Keratinocyte (primary cell): Measurements from ENCODE around the gene STK32B.

Source experiments
- EZH2 ChIP-seq: IDR thresholded peaks from one replicate; pipeline ENCODE4 v1.6.1; 2012; ENCODE audit warnings: inconsistent platforms, mild to moderate bottlenecking, low read length, moderate library complexity
- TF ChIP-seq, protein P1 (sequence below), 3 experiments: IDR thresholded peaks in 1 of 3; conservative IDR thresholded peaks in 1 of 3; optimal IDR thresholded peaks in 1 of 3; 2 replicates in 2 of 3; 3 replicates in 1 of 3; pipeline versions ENCODE3 to v1.5.1; 2011; ENCODE audit warnings: low read length in 3 of 3, mild to moderate bottlenecking in 3 of 3, moderate library complexity in 2 of 3, control low read depth in 1 of 3, inconsistent platforms in 1 of 3; ENCODE audit not compliant: insufficient read depth in 2 of 3; ENCODE audit errors: extremely low read depth in 1 of 3

DNA sequence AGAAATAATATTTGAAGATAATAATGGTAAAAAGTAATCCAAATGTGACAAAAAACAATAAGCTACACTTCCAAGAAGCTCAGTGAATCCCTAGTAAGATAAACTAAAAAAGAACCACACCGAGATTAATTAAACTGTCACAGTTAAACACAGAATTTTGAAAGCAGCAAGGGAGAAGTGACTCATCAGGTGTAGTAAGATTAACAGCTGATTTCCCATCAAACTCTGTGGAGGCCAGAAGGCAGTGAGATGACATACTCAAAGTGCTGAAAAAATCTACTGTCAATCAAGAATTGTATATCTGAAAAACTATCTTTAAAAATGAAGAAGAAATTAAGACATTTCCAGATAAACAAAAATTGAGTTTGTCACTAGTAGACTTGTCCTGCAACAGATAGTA is 35.3 kb downstream of the STK32B start:
- TF ChIP-seq, protein P1, sequence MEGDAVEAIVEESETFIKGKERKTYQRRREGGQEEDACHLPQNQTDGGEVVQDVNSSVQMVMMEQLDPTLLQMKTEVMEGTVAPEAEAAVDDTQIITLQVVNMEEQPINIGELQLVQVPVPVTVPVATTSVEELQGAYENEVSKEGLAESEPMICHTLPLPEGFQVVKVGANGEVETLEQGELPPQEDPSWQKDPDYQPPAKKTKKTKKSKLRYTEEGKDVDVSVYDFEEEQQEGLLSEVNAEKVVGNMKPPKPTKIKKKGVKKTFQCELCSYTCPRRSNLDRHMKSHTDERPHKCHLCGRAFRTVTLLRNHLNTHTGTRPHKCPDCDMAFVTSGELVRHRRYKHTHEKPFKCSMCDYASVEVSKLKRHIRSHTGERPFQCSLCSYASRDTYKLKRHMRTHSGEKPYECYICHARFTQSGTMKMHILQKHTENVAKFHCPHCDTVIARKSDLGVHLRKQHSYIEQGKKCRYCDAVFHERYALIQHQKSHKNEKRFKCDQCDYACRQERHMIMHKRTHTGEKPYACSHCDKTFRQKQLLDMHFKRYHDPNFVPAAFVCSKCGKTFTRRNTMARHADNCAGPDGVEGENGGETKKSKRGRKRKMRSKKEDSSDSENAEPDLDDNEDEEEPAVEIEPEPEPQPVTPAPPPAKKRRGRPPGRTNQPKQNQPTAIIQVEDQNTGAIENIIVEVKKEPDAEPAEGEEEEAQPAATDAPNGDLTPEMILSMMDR (optimal IDR thresholded peaks at IDR 0.05 in 1 of 3, IDR thresholded peaks at IDR 0.05 in 1 of 3, conservative IDR thresholded peaks at IDR 0.05 in 1 of 3; ENCODE audit: extremely low read depth in 1 of 3, insufficient read depth in 2 of 3, low read length in 3 of 3) = no peak
- no peak for TF ChIP-seq EZH2
